GM19467 (cell line): ENCODE data around the gene MYO7B.

Experiments used
- ATAC-seq: cut with Tn5 transposase; IDR thresholded peaks from one replicate; pipeline ENCODE4 v1.9.1; 2021; ENCODE audit warnings: mild to moderate bottlenecking, moderate library complexity; ENCODE audit not compliant: unreplicated experiment

MYO7B gene

GRCh38 chr2:127657232-127657595, 121.7 kb downstream of the MYO7B start:
- no peak for ATAC-seq

- no peak for ATAC-seq
Observed at GRCh38 chr2:127658146-127658545, 122.7 kb downstream of the MYO7B start.

GRCh38 chr2:127658641-127659407, 123.3 kb downstream of the MYO7B start:
- ATAC-seq: no peak

- no peak for ATAC-seq
Observed at GRCh38 chr2:127659408-127660290, 124.2 kb downstream of the MYO7B start.

- no peak for ATAC-seq
Observed at GRCh38 chr2:127660291-127660578, 124.8 kb downstream of the MYO7B start.

- ATAC-seq: no peak
Observed at GRCh38 chr2:127661072-127661649, 125.7 kb downstream of the MYO7B start.

GRCh38 chr2:127661949-127662510, 126.5 kb downstream of the MYO7B start:
- ATAC-seq: no peak

GRCh38 chr2:127662937-127663565, 127.6 kb downstream of the MYO7B start:
- no peak for ATAC-seq

- no peak for ATAC-seq
Observed at GRCh38 chr2:127663566-127664064, 128.1 kb downstream of the MYO7B start.

- no peak for ATAC-seq
Observed at GRCh38 chr2:127664065-127664894, 128.8 kb downstream of the MYO7B start.

- no peak for ATAC-seq
Observed at GRCh38 chr2:127664895-127665225, 129.4 kb downstream of the MYO7B start.

GRCh38 chr2:127665267-127665893, 129.9 kb downstream of the MYO7B start:
- no peak for ATAC-seq

- ATAC-seq: no peak
Observed at GRCh38 chr2:127669056-127669455, 133.6 kb downstream of the MYO7B start.

- no peak for ATAC-seq
Observed at GRCh38 chr2:127670055-127670956, 134.8 kb downstream of the MYO7B start.

GRCh38 chr2:127670957-127671290, 135.4 kb downstream of the MYO7B start:
- no peak for ATAC-seq

GRCh38 chr2:127671557-127672302, 136.2 kb downstream of the MYO7B start:
- no peak for ATAC-seq

GRCh38 chr2:127672341-127673224, 137.1 kb downstream of the MYO7B start:
- ATAC-seq: no peak
